K562 (cell line): ENCODE data around the gene VWC2. TPM values are rescaled to one million over a fixed set of nuclear protein-coding genes. Genes with fewer than 3 reads are reported as not detected.

Source experiments
- ATAC-seq: fragments of 200-7000 bp; cut with Tn5 transposase; 3 replicates; pipeline ENCODE4 v1.9.1; 2020; ENCODE audit warnings: moderate library complexity
- BruUV-seq: library from RNA; stranded (reverse); fragments of 400-500 nt; replicated peaks from 2 replicates; lab custom pipeline; 2021; lab: Mats Ljungman, UMichigan
- CTCF ChIA-PET: fragments of 300-600 bp; formaldehyde crosslinking; extraction: SDS; loops from one replicate; lab custom pipeline; 2021; ENCODE audit warnings: low intra/inter-chr PET ratio; lab: Yijun Ruan, JAX
- POLR2A ChIA-PET: fragments of 300-600, 350-650 bp; sonication (Branson Sonifier 250); formaldehyde crosslinking; extraction: SDS; loops from one replicate; lab custom pipeline; 2021; ENCODE audit warnings: antibody characterized with exemption, inconsistent platforms; lab: Yijun Ruan, JAX
- DNase-seq, 4 experiments: peaks; one replicate each; pipeline versions ENCODE4 v3.0.0 to v3.0.0-alpha.2; 2011 to 2018; ENCODE audit warnings: low spot score in 3 of 4, mixed read lengths in 3 of 4; ENCODE audit errors: extremely low read depth in 1 of 4
- FAIRE-seq: peaks from 2 replicates; lab custom pipeline; 2011; peaks lifted over from hg19 to GRCh38; lab: Jason Lieb, UNC
- H2AFZ ChIP-seq: 2 replicates; pipeline ENCODE4 v1.6.0; 2011; ENCODE audit warnings: low read depth, low read length, control low read depth, inconsistent platforms
- H3K27ac ChIP-seq: fragments of 200-600 bp; 3 replicates; pipeline ENCODE4 v1.8.0; 2011; ENCODE audit warnings: low read depth, mild to moderate bottlenecking, control low read depth, inconsistent platforms, low read length, moderate library complexity, mixed read lengths; ENCODE audit errors: extremely low read depth
- H3K27me3 ChIP-seq, 2 experiments: fragments of 300-600 bp in 1 of 2; 2 replicates in 1 of 2; 3 replicates in 1 of 2; pipeline versions ENCODE4 v1.6.0 to v1.8.0; 2011; ENCODE audit warnings: inconsistent platforms in 2 of 2, low read length in 2 of 2, mild to moderate bottlenecking in 1 of 2, mixed read lengths in 1 of 2, moderate library complexity in 1 of 2; ENCODE audit not compliant: control insufficient read depth in 2 of 2, insufficient read depth in 2 of 2
- H3K36me3 ChIP-seq: fragments of 300-600 bp; 3 replicates; pipeline ENCODE4 v1.8.0; 2011; ENCODE audit warnings: mild to moderate bottlenecking, low read length, inconsistent platforms; ENCODE audit not compliant: control insufficient read depth, insufficient read depth
- H3K4me1 ChIP-seq, 2 experiments: fragments of 200-600 bp in 1 of 2; replicated peaks in 1 of 2; 2 replicates in 1 of 2; 3 replicates in 1 of 2; pipeline versions ENCODE4 v1.5.1 to v1.8.0; 2011; ENCODE audit warnings: inconsistent platforms in 2 of 2, low read length in 2 of 2, mild to moderate bottlenecking in 1 of 2, mixed read lengths in 1 of 2, moderate library complexity in 1 of 2; ENCODE audit not compliant: control insufficient read depth in 2 of 2, insufficient read depth in 2 of 2
- H3K4me2 ChIP-seq: 2 replicates; pipeline ENCODE4 v1.6.1; 2011; ENCODE audit warnings: low read length, control low read depth, inconsistent platforms, mixed read lengths; ENCODE audit not compliant: insufficient read depth
- H3K4me3 ChIP-seq: fragments of 200-600 bp; sonication (generic), shearing (Covaris generic); 2 replicates; pipeline ENCODE4 v1.5.1; 2016; ENCODE audit warnings: control low read depth, inconsistent platforms
- H3K79me2 ChIP-seq: fragments of 200-600 bp; 3 replicates; pipeline ENCODE4 v1.8.0; 2011; ENCODE audit warnings: low read length, inconsistent platforms; ENCODE audit not compliant: control insufficient read depth, insufficient read depth
- H3K9ac ChIP-seq, 2 experiments: 2 replicates each; pipeline versions ENCODE4 v1.6.0 to v1.6.1; 2011; ENCODE audit warnings: low read depth in 2 of 2, low read length in 2 of 2, control low read depth in 1 of 2, inconsistent platforms in 1 of 2, mild to moderate bottlenecking in 1 of 2, mixed read lengths in 1 of 2; ENCODE audit not compliant: insufficient read depth in 1 of 2
- H3K9me1 ChIP-seq: one replicate; pipeline ENCODE4 v1.6.0; 2011; ENCODE audit warnings: inconsistent platforms, mild to moderate bottlenecking, low read length, moderate library complexity; ENCODE audit not compliant: control insufficient read depth, insufficient read depth
- H3K9me3 ChIP-seq: replicated peaks from 2 replicates; pipeline ENCODE4 v1.5.1; 2011; ENCODE audit warnings: low read depth, low read length, inconsistent platforms; ENCODE audit not compliant: control insufficient read depth, insufficient read depth
- H4K20me1 ChIP-seq: replicated peaks from 2 replicates; pipeline ENCODE4 v1.6.1; 2011; ENCODE audit warnings: low read length, inconsistent platforms, mixed read lengths; ENCODE audit not compliant: control insufficient read depth, insufficient read depth
- HEY1 ChIP-seq: fragments of 250-450 bp; sonication (Bioruptor Pico); IDR thresholded peaks from 2 replicates; pipeline ENCODE4 v1.5.0; 2020; ENCODE audit warnings: mild to moderate bottlenecking, moderate library complexity, borderline replicate concordance
- MEF2A ChIP-seq: IDR thresholded peaks from 2 replicates; pipeline ENCODE4 v1.6.1; 2011; ENCODE audit warnings: low read depth, mild to moderate bottlenecking, low read length, moderate library complexity; ENCODE audit not compliant: control insufficient read depth
- NR1H2 ChIP-seq: sonication (generic); formaldehyde crosslinking; IDR thresholded peaks from 2 replicates; pipeline ENCODE4 v1.4.0; 2020; ENCODE audit warnings: mild to moderate bottlenecking, missing genetic modification reagents
- POLR2H ChIP-seq: IDR thresholded peaks from 2 replicates; pipeline ENCODE4 v1.6.1; 2016; ENCODE audit warnings: missing genetic modification characterization, low read depth, mild to moderate bottlenecking, control low read depth, missing compliant biosample characterization, moderate library complexity
- SMARCE1 ChIP-seq: fragments of 450-650 bp; IDR thresholded peaks from 2 replicates; pipeline ENCODE4 v1.7.1; 2016; ENCODE audit warnings: mild to moderate bottlenecking
- SP1 ChIP-seq: sonication (generic); formaldehyde crosslinking; IDR thresholded peaks from 2 replicates; pipeline ENCODE4 v1.8.1; 2022; ENCODE audit warnings: mild to moderate bottlenecking, missing genetic modification reagents
- ZNF3 ChIP-seq: fragments of 250-450 bp; sonication (Bioruptor Pico); IDR thresholded peaks from 2 replicates; pipeline ENCODE4 v1.5.0; 2021; ENCODE audit warnings: mild to moderate bottlenecking, moderate library complexity
- WGBS: fragments of 100-300 bp; shearing (Covaris generic); methylation state at CpG from one replicate; pipeline ENCODE4 v1.1.6; 2016; ENCODE audit warnings: low coverage, mixed read lengths; ENCODE audit not compliant: insufficient coverage; ENCODE audit errors: missing lambda C conversion rate; 5-methylcytosine and 5-hydroxymethylcytosine counted together
- in situ Hi-C: fragments of 300-500 bp; cut with MboI; formaldehyde crosslinking; loops from 4 replicates; pipeline ENCODE4 v1.15.0; 2018; ENCODE audit warnings: inconsistent platforms, mixed read lengths
- intact Hi-C: fragments of 100-400 bp; cut with micrococcal nuclease; formaldehyde crosslinking; loops from 2 replicates; pipeline ENCODE4 v1.14.2; 2022
- polyA plus RNA-seq, 8 experiments: library from polyadenylated mRNA; depleted of rRNA in 4 of 8; stranded (reverse) in 5 of 8; unstranded in 3 of 8; fragments of >200 nt; fragmentation: Nextera tagmentation in 2 of 8; fragmentation: Illumina TruSeq in 1 of 8; extraction: Ambion mirVana in 2 of 8; extraction: Trizol in 1 of 8; gene quantifications; 2 replicates each; pipeline versions ENCODE4 v1.2.1 to v1.2.3, GENCODE V29; 2011 to 2014; ENCODE audit warnings: inconsistent platforms in 1 of 8, missing spikeins in 1 of 8
- total RNA-seq, 7 experiments: library from RNA; depleted of rRNA in 6 of 7; stranded (reverse); fragments of >200 nt in 6 of 7; fragmentation: Illumina TruSeq in 2 of 7; extraction: Trizol in 2 of 7; gene quantifications; 2 replicates each; pipeline versions ENCODE4 v1.2.1 to v1.2.3, GENCODE V29; 2011 to 2021; ENCODE audit warnings: low replicate concordance in 1 of 7
- TF ChIP-seq, protein P1 (sequence below), 2 experiments: fragments of 450-650 bp; conservative IDR thresholded peaks; 2 replicates each; pipeline ENCODE4 v1.6.1; 2017; ENCODE audit warnings: mild to moderate bottlenecking in 2 of 2, moderate library complexity in 2 of 2
- TF ChIP-seq, protein P2 (sequence below), 2 experiments: fragments of 150-350 bp in 1 of 2; IDR thresholded peaks; 2 replicates each; pipeline ENCODE4 v1.6.1; 2012 to 2016; ENCODE audit warnings: low read depth in 2 of 2, low read length in 2 of 2, mild to moderate bottlenecking in 1 of 2, moderate library complexity in 1 of 2
- TF ChIP-seq, protein P3 (sequence below): fragments of 450-650 bp; formaldehyde crosslinking; IDR thresholded peaks from 2 replicates; pipeline ENCODE4 v1.4.0; 2020; ENCODE audit warnings: mild to moderate bottlenecking
- TF ChIP-seq, protein P4 (sequence below): fragments of 250-450 bp; sonication (Bioruptor Pico); IDR thresholded peaks from 2 replicates; pipeline ENCODE4 v1.4.0; 2020; ENCODE audit warnings: mild to moderate bottlenecking, moderate library complexity

The VWC2 gene
- total and polyA plus RNA-seq, 9 of the 15 experiments (the other 6 are each of a cell fraction or from before 2014, with no cell fraction given): not detected

DNA sequence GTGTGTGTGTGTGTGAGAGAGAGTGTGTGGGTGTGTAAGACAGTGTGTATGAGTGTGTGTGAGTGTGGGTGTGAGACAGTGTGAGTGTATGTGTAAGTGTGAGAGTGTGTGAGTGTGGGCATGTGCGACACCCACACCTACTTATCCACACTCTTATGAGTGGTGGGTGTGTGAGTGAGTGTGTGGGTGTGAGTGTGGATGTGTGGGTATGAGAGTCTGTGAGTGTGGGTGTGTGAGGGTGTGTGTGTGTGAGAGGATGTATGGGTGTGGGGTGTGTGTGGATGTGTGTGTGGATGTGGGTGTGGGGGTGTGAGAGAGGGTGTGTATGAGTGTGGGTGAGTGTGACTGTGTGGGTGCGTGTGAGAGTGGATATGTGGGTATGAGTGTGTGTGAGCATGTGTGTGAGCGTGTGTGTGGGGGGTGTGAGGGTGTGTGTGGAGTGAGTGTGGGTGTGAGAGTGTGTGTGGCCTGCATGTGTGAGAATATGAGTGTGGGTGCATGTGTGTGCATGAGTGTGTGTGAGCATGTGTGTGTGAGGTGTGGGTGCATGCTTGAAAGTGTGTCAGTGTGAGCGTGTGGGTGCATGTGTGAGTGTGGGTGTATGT is 15.1 kb downstream of the VWC2 start (continued):
- TF ChIP-seq NR1H2 (CRISPR knock-in tag): no peak
- TF ChIP-seq ZNF3 (CRISPR knock-in tag): no peak
- TF ChIP-seq, protein P1, sequence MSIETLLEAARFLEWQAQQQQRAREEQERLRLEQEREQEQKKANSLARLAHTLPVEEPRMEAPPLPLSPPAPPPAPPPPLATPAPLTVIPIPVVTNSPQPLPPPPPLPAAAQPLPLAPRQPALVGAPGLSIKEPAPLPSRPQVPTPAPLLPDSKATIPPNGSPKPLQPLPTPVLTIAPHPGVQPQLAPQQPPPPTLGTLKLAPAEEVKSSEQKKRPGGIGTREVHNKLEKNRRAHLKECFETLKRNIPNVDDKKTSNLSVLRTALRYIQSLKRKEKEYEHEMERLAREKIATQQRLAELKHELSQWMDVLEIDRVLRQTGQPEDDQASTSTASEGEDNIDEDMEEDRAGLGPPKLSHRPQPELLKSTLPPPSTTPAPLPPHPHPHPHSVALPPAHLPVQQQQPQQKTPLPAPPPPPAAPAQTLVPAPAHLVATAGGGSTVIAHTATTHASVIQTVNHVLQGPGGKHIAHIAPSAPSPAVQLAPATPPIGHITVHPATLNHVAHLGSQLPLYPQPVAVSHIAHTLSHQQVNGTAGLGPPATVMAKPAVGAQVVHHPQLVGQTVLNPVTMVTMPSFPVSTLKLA (conservative IDR thresholded peaks at IDR 0.05): no peak

DNA sequence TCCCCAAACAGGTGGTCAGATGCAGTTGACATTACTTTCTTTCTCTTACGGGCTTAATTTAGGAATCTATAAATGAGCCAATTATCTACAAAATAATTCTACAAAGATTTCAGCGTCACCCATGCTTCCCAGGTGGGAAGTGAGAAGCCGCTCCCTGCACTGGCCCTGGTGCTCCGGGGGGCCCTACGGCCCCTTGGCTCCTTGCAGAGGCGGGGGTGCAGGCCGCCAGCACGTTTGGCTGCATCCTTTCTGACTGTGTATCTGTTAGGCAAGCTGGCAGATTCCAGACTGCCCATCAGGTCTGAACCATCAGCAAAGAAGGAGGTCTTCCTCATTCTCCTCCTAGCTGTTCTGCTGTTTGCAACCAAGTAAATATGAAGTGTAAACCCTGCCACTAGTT is 16.3 kb downstream of the VWC2 start:
- no peak overlapping the region for H3K4me2 ChIP-seq
- no peak overlapping the region for H3K4me3 ChIP-seq
- no peak for TF ChIP-seq POLR2H (tag)
- TF ChIP-seq HEY1: no peak
- TF ChIP-seq, protein P2, sequence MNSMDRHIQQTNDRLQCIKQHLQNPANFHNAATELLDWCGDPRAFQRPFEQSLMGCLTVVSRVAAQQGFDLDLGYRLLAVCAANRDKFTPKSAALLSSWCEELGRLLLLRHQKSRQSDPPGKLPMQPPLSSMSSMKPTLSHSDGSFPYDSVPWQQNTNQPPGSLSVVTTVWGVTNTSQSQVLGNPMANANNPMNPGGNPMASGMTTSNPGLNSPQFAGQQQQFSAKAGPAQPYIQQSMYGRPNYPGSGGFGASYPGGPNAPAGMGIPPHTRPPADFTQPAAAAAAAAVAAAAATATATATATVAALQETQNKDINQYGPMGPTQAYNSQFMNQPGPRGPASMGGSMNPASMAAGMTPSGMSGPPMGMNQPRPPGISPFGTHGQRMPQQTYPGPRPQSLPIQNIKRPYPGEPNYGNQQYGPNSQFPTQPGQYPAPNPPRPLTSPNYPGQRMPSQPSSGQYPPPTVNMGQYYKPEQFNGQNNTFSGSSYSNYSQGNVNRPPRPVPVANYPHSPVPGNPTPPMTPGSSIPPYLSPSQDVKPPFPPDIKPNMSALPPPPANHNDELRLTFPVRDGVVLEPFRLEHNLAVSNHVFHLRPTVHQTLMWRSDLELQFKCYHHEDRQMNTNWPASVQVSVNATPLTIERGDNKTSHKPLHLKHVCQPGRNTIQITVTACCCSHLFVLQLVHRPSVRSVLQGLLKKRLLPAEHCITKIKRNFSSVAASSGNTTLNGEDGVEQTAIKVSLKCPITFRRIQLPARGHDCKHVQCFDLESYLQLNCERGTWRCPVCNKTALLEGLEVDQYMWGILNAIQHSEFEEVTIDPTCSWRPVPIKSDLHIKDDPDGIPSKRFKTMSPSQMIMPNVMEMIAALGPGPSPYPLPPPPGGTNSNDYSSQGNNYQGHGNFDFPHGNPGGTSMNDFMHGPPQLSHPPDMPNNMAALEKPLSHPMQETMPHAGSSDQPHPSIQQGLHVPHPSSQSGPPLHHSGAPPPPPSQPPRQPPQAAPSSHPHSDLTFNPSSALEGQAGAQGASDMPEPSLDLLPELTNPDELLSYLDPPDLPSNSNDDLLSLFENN (IDR thresholded peaks at IDR 0.05; ENCODE audit: low read depth in 2 of 2, low read length in 2 of 2): no peak
- TF ChIP-seq SMARCE1: no peak
- TF ChIP-seq SP1: no peak
- TF ChIP-seq, protein P3, sequence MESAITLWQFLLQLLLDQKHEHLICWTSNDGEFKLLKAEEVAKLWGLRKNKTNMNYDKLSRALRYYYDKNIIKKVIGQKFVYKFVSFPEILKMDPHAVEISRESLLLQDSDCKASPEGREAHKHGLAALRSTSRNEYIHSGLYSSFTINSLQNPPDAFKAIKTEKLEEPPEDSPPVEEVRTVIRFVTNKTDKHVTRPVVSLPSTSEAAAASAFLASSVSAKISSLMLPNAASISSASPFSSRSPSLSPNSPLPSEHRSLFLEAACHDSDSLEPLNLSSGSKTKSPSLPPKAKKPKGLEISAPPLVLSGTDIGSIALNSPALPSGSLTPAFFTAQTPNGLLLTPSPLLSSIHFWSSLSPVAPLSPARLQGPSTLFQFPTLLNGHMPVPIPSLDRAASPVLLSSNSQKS (CRISPR knock-in tag): no peak
- TF ChIP-seq MEF2A: no peak
- TF ChIP-seq, protein P4, sequence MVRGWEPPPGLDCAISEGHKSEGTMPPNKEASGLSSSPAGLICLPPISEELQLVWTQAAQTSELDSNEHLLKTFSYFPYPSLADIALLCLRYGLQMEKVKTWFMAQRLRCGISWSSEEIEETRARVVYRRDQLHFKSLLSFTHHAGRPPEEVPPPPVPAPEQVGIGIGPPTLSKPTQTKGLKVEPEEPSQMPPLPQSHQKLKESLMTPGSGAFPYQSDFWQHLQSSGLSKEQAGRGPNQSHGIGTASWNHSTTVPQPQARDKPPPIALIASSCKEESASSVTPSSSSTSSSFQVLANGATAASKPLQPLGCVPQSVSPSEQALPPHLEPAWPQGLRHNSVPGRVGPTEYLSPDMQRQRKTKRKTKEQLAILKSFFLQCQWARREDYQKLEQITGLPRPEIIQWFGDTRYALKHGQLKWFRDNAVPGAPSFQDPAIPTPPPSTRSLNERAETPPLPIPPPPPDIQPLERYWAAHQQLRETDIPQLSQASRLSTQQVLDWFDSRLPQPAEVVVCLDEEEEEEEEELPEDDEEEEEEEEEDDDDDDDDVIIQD: no peak
- TF ChIP-seq, all 486 proteins: peak for 0
- under 1% methylated on average over 8 of the region's 8 CpGs for WGBS
- Histone ChIP-seq H3K27me3 (no peaks in the 10 kb centered on the region), H3K79me2 (no peaks in the 10 kb centered on the region), H3K9ac (no peak overlapping the region), H3K27ac (no peak overlapping the region), H3K9me1 (no peaks in the 10 kb centered on the region), H3K9me3 (peaks cover 2% of the 10 kb centered on the region), H3K4me1 (no peaks in the 10 kb centered on the region), H2AFZ (no peak overlapping the region), H3K36me3 (no peaks in the 10 kb centered on the region), H4K20me1 (no peaks in the 10 kb centered on the region)
- no peak for DNase-seq
- no TSS peak for BruUV-seq
- in situ Hi-C loops: no loop called here
- POLR2A ChIA-PET: no interaction called here
- no peak for ATAC-seq
- intact Hi-C loops: no loop called here
- CTCF ChIA-PET: no interaction called here
- FAIRE-seq: no peak
